ENCODE data around the gene OPCML.

- no peak for TF ChIP-seq CTCF (IDR thresholded peaks at IDR 0.05)
- no peak for TF ChIP-seq POLR2A (IDR thresholded peaks at IDR 0.05)
- no peak for TF ChIP-seq POLR2AphosphoS5 (IDR thresholded peaks at IDR 0.05)
Observed at GRCh38 chr11:132396318-132396717, 1136.0 kb downstream of the OPCML start.

Data from prostate gland (tissue), 2 donors.